PC-3 (cell line): ENCODE measurements around the gene FAM186B. TPM values are rescaled to one million over a fixed set of nuclear protein-coding genes. Genes with fewer than 3 reads are reported as not detected.

ENCODE experiments used
- ATAC-seq: fragments of 200-7000 bp; cut with Tn5 transposase; 2 replicates; pipeline ENCODE4 v1.9.1; 2020; ENCODE audit warnings: mild to moderate bottlenecking, moderate library complexity
- BruUV-seq: library from RNA; stranded (reverse); fragments of 400-500 nt; replicated peaks from 2 replicates; lab custom pipeline; 2021; lab: Mats Ljungman, UMichigan
- CTCF ChIA-PET: fragments of 300-600 bp; sonication (Branson Sonifier 250); formaldehyde crosslinking; loops from one replicate; lab custom pipeline; 2022; ENCODE audit warnings: antibody characterized with exemption; lab: Charles Lee
- POLR2A ChIA-PET: fragments of 300-600 bp; sonication (Branson Sonifier 250); formaldehyde crosslinking; loops from one replicate; lab custom pipeline; 2022; ENCODE audit warnings: antibody characterized with exemption; ENCODE audit not compliant: unreplicated experiment; lab: Charles Lee
- DNase-seq: peaks from one replicate; pipeline ENCODE4 v3.0.0-alpha.2; 2015
- H2AFZ ChIP-seq: fragments of 300-600 bp; sonication (generic); 2 replicates; pipeline ENCODE4 v1.6.0; 2016; ENCODE audit warnings: antibody characterized with exemption, low read length
- H3F3A ChIP-seq: fragments of 300-600 bp; sonication (generic); one replicate; pipeline ENCODE4 v1.6.0; 2017; ENCODE audit warnings: antibody characterized with exemption, low read length, control low read depth, mild to moderate bottlenecking; ENCODE audit not compliant: unreplicated experiment
- H3K27ac ChIP-seq: fragments of 300-600 bp; sonication (generic); 2 replicates; pipeline ENCODE4 v1.5.1; 2016; ENCODE audit warnings: mild to moderate bottlenecking, low read length
- H3K27me3 ChIP-seq: fragments of 300-600 bp; sonication (generic); 2 replicates; pipeline ENCODE4 v1.6.1; 2016; ENCODE audit warnings: low read length, mixed read lengths
- H3K36me3 ChIP-seq: fragments of 300-600 bp; sonication (generic); 2 replicates; pipeline ENCODE4 v1.6.1; 2016; ENCODE audit warnings: low read depth, mixed run types, low read length, mixed read lengths
- H3K4me1 ChIP-seq: fragments of 300-600 bp; sonication (generic); 2 replicates; pipeline ENCODE4 v1.5.1; 2016; ENCODE audit warnings: low read length; ENCODE audit not compliant: insufficient read depth
- H3K4me2 ChIP-seq: fragments of 300-600 bp; sonication (generic); 2 replicates; pipeline ENCODE4 v1.6.0; 2016; ENCODE audit warnings: low read length
- H3K4me3 ChIP-seq: fragments of 300-600 bp; sonication (generic); 2 replicates; pipeline ENCODE4 v1.5.1; 2016; ENCODE audit warnings: mild to moderate bottlenecking, low read length, mixed read lengths
- H3K79me2 ChIP-seq: fragments of 300-600 bp; sonication (generic); 2 replicates; pipeline ENCODE4 v1.6.1; 2017; ENCODE audit warnings: low read length, mixed read lengths
- H3K9ac ChIP-seq: fragments of 300-600 bp; sonication (generic); 2 replicates; pipeline ENCODE4 v1.6.0; 2016; ENCODE audit warnings: mild to moderate bottlenecking, low read length
- H3K9me2 ChIP-seq: fragments of 300-600 bp; sonication (generic); replicated peaks from 2 replicates; pipeline ENCODE4 v1.6.1; 2016; ENCODE audit warnings: mixed run types, low read length, mixed read lengths
- H3K9me3 ChIP-seq: fragments of 300-600 bp; sonication (generic); 2 replicates; pipeline ENCODE4 v1.6.1; 2016; ENCODE audit warnings: low read length, mixed read lengths
- H4K20me1 ChIP-seq: fragments of 300-600 bp; sonication (generic); 2 replicates; pipeline ENCODE4 v1.6.1; 2016; ENCODE audit warnings: low read length, mixed read lengths
- EZH2 ChIP-seq: fragments of 300-600 bp; sonication (generic); IDR thresholded peaks from one replicate; pipeline ENCODE4 v1.6.1; 2017; ENCODE audit warnings: antibody characterized with exemption, mild to moderate bottlenecking, low read length; ENCODE audit not compliant: unreplicated experiment
- EZH2phosphoT487 ChIP-seq: fragments of 300-600 bp; sonication (generic); IDR thresholded peaks from 2 replicates; pipeline ENCODE4 v1.6.1; 2018; ENCODE audit warnings: mild to moderate bottlenecking, antibody characterized with exemption, low read length, borderline replicate concordance
- intact Hi-C: fragments of 100-400 bp; cut with micrococcal nuclease; formaldehyde crosslinking; loops from 2 replicates; pipeline ENCODE4 v1.9.0; 2023
- total RNA-seq: library from RNA; depleted of rRNA; stranded (reverse); fragments of >200 nt; gene quantifications from 2 replicates; pipeline ENCODE4 v1.2.3, GENCODE V29; 2014
- TF ChIP-seq, protein P1 (sequence below): fragments of 300-600 bp; sonication (generic); conservative IDR thresholded peaks from 2 replicates; pipeline ENCODE4 v1.5.1; 2017; ENCODE audit warnings: antibody characterized with exemption, low read depth, mild to moderate bottlenecking, low read length

Gene FAM186B
- total RNA-seq, 1 experiment from 2014 or later: 0.80 TPM

GRCh38 chr12:49583366-49584094 lies 21.9 kb downstream of the FAM186B start:
- peak; percentile 9; the same call in 1 of the 2 replicates for ATAC-seq
- Histone ChIP-seq H3K79me2 (no peaks in the 10 kb centered on the region), H3F3A (no peaks in the 10 kb centered on the region), H3K9me3 (no peaks in the 10 kb centered on the region), H3K27me3 (no peaks in the 10 kb centered on the region), H3K9ac (no peak overlapping the region), H3K4me1 (no peaks in the 10 kb centered on the region; the same call in 1 of the 2 replicates), H2AFZ (no peak overlapping the region), H3K4me3 (no peak overlapping the region), H3K27ac (no peak overlapping the region), H4K20me1 (no peaks in the 10 kb centered on the region), H3K4me2 (no peak overlapping the region), H3K36me3 (peaks cover 10% of the 10 kb centered on the region; the same call in 1 of the 2 replicates), H3K9me2 (no peaks in the 10 kb centered on the region)
- no TSS peak for BruUV-seq
- CTCF ChIA-PET: no interaction called here
- no peak for TF ChIP-seq EZH2phosphoT487
- TF ChIP-seq EZH2: no peak
- TF ChIP-seq, protein P1, sequence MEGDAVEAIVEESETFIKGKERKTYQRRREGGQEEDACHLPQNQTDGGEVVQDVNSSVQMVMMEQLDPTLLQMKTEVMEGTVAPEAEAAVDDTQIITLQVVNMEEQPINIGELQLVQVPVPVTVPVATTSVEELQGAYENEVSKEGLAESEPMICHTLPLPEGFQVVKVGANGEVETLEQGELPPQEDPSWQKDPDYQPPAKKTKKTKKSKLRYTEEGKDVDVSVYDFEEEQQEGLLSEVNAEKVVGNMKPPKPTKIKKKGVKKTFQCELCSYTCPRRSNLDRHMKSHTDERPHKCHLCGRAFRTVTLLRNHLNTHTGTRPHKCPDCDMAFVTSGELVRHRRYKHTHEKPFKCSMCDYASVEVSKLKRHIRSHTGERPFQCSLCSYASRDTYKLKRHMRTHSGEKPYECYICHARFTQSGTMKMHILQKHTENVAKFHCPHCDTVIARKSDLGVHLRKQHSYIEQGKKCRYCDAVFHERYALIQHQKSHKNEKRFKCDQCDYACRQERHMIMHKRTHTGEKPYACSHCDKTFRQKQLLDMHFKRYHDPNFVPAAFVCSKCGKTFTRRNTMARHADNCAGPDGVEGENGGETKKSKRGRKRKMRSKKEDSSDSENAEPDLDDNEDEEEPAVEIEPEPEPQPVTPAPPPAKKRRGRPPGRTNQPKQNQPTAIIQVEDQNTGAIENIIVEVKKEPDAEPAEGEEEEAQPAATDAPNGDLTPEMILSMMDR: no peak
- intact Hi-C loops: no loop called here
- POLR2A ChIA-PET: interaction anchor here (0.7 kb wide), 1 partner anchor 370 kb away, joined by 3 read pairs; no protein-coding TSS in a partner anchor
- no peak for DNase-seq

DNA sequence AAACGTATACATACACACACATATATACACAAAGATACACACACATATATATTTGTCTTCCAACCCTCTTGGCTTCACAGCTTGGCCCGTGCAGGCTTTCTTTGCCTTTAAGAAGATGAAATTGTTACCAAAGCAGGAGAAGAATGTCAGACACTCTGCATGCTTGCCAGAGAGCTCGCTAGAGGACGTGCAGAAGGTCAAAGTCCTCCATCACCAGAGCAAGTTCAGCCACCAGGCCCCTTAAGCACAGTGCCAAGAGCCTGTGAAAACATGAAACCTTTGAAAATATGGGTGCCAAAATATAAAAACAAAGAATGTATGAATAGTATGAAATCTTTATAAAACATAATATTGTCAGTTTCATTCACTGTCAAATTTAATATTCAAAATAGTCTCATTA lies 22.6 kb downstream of the FAM186B start:
- Histone ChIP-seq H2AFZ (no peak overlapping the region), H3F3A (no peaks in the 10 kb centered on the region), H4K20me1 (no peaks in the 10 kb centered on the region), H3K9me2 (no peaks in the 10 kb centered on the region), H3K9ac (no peak overlapping the region), H3K27me3 (no peaks in the 10 kb centered on the region), H3K4me2 (no peak overlapping the region), H3K4me1 (no peaks in the 10 kb centered on the region; the same call in 1 of the 2 replicates), H3K36me3 (peaks cover 10% of the 10 kb centered on the region; the same call in 1 of the 2 replicates), H3K4me3 (no peak overlapping the region), H3K27ac (no peak overlapping the region), H3K9me3 (no peaks in the 10 kb centered on the region), H3K79me2 (no peaks in the 10 kb centered on the region)
- ATAC-seq (no peak), DNase-seq (no peak)
- TF ChIP-seq, protein P1: no peak
- no peak for TF ChIP-seq EZH2phosphoT487
- no peak for TF ChIP-seq EZH2
- BruUV-seq: no TSS peak
- POLR2A ChIA-PET: no interaction called here
- CTCF ChIA-PET: no interaction called here
- intact Hi-C loops: no loop called here

DNA sequence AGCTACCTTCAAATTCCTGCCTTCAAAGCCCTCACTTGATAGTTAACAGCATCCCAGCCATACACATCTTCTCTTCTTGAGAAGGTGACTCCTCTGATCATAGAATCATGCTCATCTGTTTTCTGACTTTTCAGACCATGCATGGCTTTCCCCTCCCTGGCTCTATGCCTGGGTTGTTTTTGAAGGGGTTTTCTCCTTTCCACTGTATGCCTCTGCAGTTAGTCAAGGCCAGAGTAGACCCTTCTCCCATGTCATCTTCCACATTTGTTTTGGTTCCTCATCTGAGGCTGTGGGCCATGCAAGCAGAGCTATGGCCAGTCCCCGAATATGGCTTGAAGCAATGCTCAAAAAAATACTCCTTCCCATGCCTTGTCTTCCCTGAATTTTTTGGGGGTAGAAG lies 23.2 kb downstream of the FAM186B start:
- no peaks in the 10 kb centered on the region for H3K9me2 ChIP-seq
- peaks cover 10% of the 10 kb centered on the region; the same call in 1 of the 2 replicates for H3K36me3 ChIP-seq
- TF ChIP-seq EZH2 (no peak), EZH2phosphoT487 (no peak)
- TF ChIP-seq, protein P1: no peak
- no peak overlapping the region for H3K4me2 ChIP-seq
- H4K20me1 ChIP-seq: no peaks in the 10 kb centered on the region
- no peaks in the 10 kb centered on the region; the same call in 1 of the 2 replicates for H3K4me1 ChIP-seq
- H3K27ac ChIP-seq: no peak overlapping the region
- no peak overlapping the region for H3K4me3 ChIP-seq
- H3K27me3 ChIP-seq: no peaks in the 10 kb centered on the region
- CTCF ChIA-PET: no interaction called here
- no peaks in the 10 kb centered on the region for H3F3A ChIP-seq
- ATAC-seq (no peak), DNase-seq (no peak)
- intact Hi-C loops: no loop called here
- no peak overlapping the region for H3K9ac ChIP-seq
- POLR2A ChIA-PET: no interaction called here
- H3K9me3 ChIP-seq: no peaks in the 10 kb centered on the region
- no TSS peak for BruUV-seq
- no peaks in the 10 kb centered on the region for H3K79me2 ChIP-seq
- H2AFZ ChIP-seq: no peak overlapping the region
